Loucy (cell line): ENCODE results near the gene CDC42EP5.

Experiments
- H2AFZ ChIP-seq: fragments of 200-600 bp; sonication (generic); 2 replicates; pipeline ENCODE4 v1.6.0; 2016; ENCODE audit warnings: antibody characterized with exemption, mild to moderate bottlenecking, low read length, moderate library complexity
- H3F3A ChIP-seq: fragments of 200-600 bp; 2 replicates; pipeline ENCODE4 v1.6.0; 2016; ENCODE audit warnings: antibody characterized with exemption, low read depth, mild to moderate bottlenecking
- H3K27me3 ChIP-seq: fragments of 200-600 bp; sonication (generic); 2 replicates; pipeline ENCODE4 v1.6.1; 2014; ENCODE audit warnings: low read length, mild to moderate bottlenecking; ENCODE audit not compliant: insufficient read depth, poor library complexity, severe bottlenecking
- H3K36me3 ChIP-seq: fragments of 200-600 bp; sonication (generic); 2 replicates; pipeline ENCODE4 v1.6.1; 2016; ENCODE audit warnings: low read length; ENCODE audit not compliant: insufficient read depth
- H3K4me1 ChIP-seq: fragments of 200-600 bp; sonication (generic); 2 replicates; pipeline ENCODE4 v1.5.1; 2014; ENCODE audit warnings: low read length, mild to moderate bottlenecking; ENCODE audit not compliant: insufficient read depth, poor library complexity, severe bottlenecking
- H3K4me2 ChIP-seq: fragments of 200-600 bp; sonication (generic); 2 replicates; pipeline ENCODE4 v1.6.0; 2014; ENCODE audit warnings: antibody characterized with exemption, low read length, low read depth, mild to moderate bottlenecking; ENCODE audit not compliant: poor library complexity, severe bottlenecking
- H3K4me3 ChIP-seq: fragments of 200-600 bp; sonication (generic); 2 replicates; pipeline ENCODE4 v1.5.1; 2014; ENCODE audit warnings: low read length, mild to moderate bottlenecking, mixed read lengths; ENCODE audit not compliant: poor library complexity, severe bottlenecking
- H3K79me2 ChIP-seq: fragments of 200-600 bp; sonication (generic); 2 replicates; pipeline ENCODE4 v1.6.1; 2014; ENCODE audit warnings: low read length; ENCODE audit not compliant: insufficient read depth
- H3K9ac ChIP-seq: fragments of 200-600 bp; sonication (generic); 2 replicates; pipeline ENCODE4 v1.6.0; 2014; ENCODE audit warnings: mild to moderate bottlenecking, low read depth, low read length, moderate library complexity; ENCODE audit not compliant: poor library complexity, severe bottlenecking
- H3K9me2 ChIP-seq: fragments of 200-600 bp; sonication (generic); replicated peaks from 2 replicates; pipeline ENCODE4 v1.6.1; 2016; ENCODE audit warnings: low read depth, low read length, mixed read lengths
- H3K9me3 ChIP-seq: fragments of 200-600 bp; sonication (generic); 2 replicates; pipeline ENCODE4 v1.6.1; 2014; ENCODE audit warnings: mild to moderate bottlenecking, antibody characterized with exemption, low read length, low read depth; ENCODE audit not compliant: insufficient read depth
- H4K20me1 ChIP-seq: fragments of 200-600 bp; sonication (generic); 2 replicates; pipeline ENCODE4 v1.6.0; 2014; ENCODE audit warnings: antibody characterized with exemption, low read length, mild to moderate bottlenecking; ENCODE audit not compliant: insufficient read depth, poor library complexity, severe bottlenecking
- EZH2phosphoT487 ChIP-seq: fragments of 200-600 bp; IDR thresholded peaks from 2 replicates; pipeline ENCODE4 v1.6.1; 2018; ENCODE audit warnings: antibody characterized with exemption, mild to moderate bottlenecking, moderate library complexity, borderline replicate concordance
- TF ChIP-seq, protein P1 (sequence below): fragments of 200-600 bp; sonication (generic); conservative IDR thresholded peaks from 2 replicates; pipeline ENCODE4 v1.5.1; 2014; ENCODE audit warnings: mild to moderate bottlenecking, antibody characterized with exemption, low read length

The CDC42EP5 gene

DNA sequence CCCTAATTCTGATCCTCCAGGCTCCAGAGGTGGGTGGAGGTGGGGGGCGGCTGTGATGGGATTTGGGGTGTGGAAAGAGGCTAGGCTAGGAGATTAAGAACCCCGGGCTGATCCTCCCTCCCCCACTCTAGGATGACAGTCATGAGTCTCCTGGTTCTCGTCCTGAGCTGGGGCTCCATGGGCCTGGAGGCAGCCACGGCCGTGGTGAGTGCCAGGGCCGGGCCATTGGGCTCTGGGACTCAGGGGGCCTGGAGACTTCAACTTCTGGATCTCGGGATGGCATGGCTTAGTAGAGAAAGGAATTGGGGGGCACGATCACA lies 44.0 kb downstream of the CDC42EP5 start:
- Histone ChIP-seq H3K9me2 (no peaks in the 10 kb centered on the region), H2AFZ (no peak overlapping the region), H4K20me1 (no peaks in the 10 kb centered on the region), H3K4me1 (no peaks in the 10 kb centered on the region), H3K9me3 (no peaks in the 10 kb centered on the region), H3K4me2 (no peak overlapping the region), H3K36me3 (no peaks in the 10 kb centered on the region), H3K4me3 (no peak overlapping the region), H3F3A (no peaks in the 10 kb centered on the region), H3K27me3 (no peaks in the 10 kb centered on the region), H3K79me2 (no peaks in the 10 kb centered on the region), H3K9ac (no peak overlapping the region)
- TF ChIP-seq, protein P1, sequence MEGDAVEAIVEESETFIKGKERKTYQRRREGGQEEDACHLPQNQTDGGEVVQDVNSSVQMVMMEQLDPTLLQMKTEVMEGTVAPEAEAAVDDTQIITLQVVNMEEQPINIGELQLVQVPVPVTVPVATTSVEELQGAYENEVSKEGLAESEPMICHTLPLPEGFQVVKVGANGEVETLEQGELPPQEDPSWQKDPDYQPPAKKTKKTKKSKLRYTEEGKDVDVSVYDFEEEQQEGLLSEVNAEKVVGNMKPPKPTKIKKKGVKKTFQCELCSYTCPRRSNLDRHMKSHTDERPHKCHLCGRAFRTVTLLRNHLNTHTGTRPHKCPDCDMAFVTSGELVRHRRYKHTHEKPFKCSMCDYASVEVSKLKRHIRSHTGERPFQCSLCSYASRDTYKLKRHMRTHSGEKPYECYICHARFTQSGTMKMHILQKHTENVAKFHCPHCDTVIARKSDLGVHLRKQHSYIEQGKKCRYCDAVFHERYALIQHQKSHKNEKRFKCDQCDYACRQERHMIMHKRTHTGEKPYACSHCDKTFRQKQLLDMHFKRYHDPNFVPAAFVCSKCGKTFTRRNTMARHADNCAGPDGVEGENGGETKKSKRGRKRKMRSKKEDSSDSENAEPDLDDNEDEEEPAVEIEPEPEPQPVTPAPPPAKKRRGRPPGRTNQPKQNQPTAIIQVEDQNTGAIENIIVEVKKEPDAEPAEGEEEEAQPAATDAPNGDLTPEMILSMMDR, result no peak
- TF ChIP-seq EZH2phosphoT487, result no peak

DNA sequence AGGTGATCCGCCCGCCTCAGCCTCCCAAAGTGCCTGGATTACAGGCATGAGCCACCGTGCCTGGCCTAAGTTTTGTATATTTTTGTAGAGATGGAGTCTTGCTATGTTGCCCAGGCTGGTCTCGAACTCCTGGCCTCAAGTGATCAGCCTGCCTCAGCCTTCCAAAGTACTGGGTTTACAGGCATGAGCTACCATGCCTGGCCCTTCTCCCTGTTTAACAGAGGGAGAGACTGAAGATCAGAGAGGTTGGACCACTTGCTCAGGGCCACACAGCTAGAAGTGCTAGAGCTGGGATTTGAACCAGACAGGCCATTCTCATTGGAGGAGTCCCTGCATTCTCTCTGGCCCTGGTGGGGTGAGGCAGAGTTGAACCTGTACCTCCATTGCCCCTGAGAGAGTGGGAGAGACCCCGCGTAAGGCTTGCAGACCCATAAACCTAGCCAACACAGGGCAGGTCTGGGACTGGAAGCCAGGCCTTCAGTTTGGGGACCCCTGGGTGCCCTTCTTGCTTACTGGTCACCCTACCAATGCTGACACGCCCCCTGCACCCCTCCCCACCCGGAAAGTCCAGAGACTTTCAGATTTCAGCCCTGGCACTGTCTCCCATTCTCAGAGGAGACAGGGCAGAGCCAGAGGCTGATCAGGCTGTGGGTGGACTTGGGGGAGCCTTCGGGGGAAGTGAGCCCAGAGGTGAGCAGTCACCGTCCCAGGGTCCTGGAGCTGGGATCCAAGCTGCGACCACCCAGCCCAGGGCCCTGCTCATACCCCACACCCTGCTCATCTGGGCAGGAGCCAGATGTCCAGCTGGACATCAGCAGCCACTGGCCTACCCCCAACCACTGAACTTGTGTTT lies 44.5 kb downstream of the CDC42EP5 start:
- no peaks in the 10 kb centered on the region for H3K36me3 ChIP-seq
- H3K4me3 ChIP-seq, result no peak overlapping the region
- H3K9me2 ChIP-seq, result no peaks in the 10 kb centered on the region

DNA sequence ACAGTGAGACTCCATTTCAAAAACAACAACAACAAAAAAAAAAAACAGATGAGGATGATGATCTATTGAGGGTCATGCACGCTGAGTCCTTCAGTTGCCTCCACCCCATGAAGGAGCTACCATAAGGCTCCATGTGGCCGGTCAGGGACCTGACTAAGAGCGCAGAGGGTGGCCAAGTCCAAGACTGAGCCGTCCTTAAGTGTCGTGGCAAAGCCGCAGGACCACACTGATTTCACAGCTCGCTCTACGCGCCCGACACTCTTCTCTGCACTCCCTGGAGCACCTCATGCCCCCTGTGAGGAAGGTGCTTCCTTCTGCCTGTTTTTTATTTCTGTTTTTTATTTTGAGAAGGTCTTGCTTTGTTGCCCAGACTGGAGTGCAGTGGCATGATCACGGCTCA lies 45.5 kb downstream of the CDC42EP5 start:
- TF ChIP-seq EZH2phosphoT487, result no peak
- TF ChIP-seq, protein P1, result no peak
- no peaks in the 10 kb centered on the region for H3K9me2 ChIP-seq
- H2AFZ ChIP-seq, result no peak overlapping the region
- no peaks in the 10 kb centered on the region for H4K20me1 ChIP-seq
- no peaks in the 10 kb centered on the region for H3K79me2 ChIP-seq
- H3K4me2 ChIP-seq, result no peak overlapping the region
- no peaks in the 10 kb centered on the region for H3K27me3 ChIP-seq
- no peaks in the 10 kb centered on the region for H3K36me3 ChIP-seq
- H3K9me3 ChIP-seq, result no peaks in the 10 kb centered on the region
- H3K4me1 ChIP-seq, result no peaks in the 10 kb centered on the region
- no peak overlapping the region for H3K4me3 ChIP-seq
- H3F3A ChIP-seq, result no peaks in the 10 kb centered on the region
- H3K9ac ChIP-seq, result no peak overlapping the region

More for the DNA sequence above, 44.5 kb downstream of the CDC42EP5 start:
- Histone ChIP-seq H3F3A (no peaks in the 10 kb centered on the region), H2AFZ (no peak overlapping the region), H3K4me2 (no peak overlapping the region), H3K4me1 (no peaks in the 10 kb centered on the region), H3K9ac (no peak overlapping the region), H3K79me2 (no peaks in the 10 kb centered on the region), H3K9me3 (no peaks in the 10 kb centered on the region), H4K20me1 (no peaks in the 10 kb centered on the region), H3K27me3 (no peaks in the 10 kb centered on the region)
- TF ChIP-seq, protein P1, result no peak
- TF ChIP-seq EZH2phosphoT487, result no peak
